ENCODE results near the gene M1AP.
"Not testable (repeated sequence)": the region's sequence is repeated elsewhere in the genome, so short reads cannot be mapped to it uniquely, and the experiment has no call there.

The M1AP gene

DNA sequence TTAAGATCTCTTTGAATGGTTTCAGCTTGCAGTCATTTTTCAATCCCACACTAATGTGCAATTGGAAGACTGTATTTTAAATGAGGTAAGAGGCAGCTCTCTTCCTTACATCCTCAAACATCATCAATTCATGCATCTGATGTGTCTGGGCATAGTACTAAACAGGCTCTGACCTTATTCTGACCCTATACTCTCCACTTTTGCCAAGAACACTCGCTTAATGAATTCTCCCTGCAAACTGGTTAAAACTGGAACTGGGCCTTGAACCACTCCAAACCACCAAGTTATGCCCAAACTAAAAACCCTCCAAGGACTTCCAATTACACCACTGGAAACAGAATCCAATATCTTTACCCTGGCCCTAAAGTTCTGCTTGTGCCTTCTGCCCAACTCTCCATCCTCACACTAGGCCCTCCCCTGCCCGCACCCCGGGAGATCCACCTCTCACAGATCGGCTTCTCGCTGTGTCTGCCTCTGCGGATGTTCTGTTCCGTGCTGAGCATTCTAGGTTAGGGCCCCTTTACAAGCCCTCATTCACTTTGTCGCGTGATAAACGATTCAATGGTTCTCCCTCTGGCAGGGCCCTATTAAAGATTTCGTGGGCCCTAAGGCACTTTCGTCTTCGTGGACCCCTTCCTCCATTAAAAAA, 1.2 kb downstream of the M1AP start:
- peak; percentile 16 for DNase-seq

DNA sequence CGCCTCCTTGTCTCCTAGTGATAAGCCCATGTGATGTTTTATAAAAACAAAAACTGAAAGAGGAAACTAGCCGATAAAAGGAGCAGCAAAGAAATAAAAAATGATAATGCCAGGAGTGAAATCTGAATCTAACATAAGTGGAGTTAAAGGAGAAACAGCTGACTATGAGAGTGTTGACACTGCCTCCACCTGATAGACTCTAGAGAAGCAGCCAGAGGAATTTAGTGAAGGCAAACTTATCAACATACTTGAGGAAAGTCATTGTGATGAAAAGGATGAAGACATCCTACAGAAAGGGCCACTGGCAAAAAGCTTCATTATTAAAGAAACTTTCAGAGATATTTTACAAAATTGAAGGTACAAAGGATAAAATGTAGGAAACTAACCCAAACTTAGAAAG, 1.9 kb downstream of the M1AP start:
- DNase-seq, result no peak

DNA sequence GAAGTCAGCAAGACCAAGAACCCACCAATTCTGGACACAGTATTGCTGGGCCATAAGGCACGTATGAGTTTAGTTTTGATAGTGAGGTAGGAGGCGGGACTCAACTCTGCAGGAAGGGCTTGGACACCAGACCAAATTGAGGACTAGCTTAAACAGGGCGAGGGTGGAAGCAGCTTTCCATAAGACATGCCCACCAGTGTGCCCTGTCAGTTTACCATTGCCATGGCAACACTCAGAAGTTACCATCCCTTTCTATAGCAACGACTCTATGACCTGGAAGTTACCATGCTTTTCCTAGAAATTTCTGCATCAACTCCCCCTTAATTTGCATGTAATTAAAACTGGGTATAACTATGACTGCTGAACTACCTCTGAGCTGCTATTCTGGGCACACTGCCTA, 2.8 kb downstream of the M1AP start:
- DNase-seq, result no peak

DNA sequence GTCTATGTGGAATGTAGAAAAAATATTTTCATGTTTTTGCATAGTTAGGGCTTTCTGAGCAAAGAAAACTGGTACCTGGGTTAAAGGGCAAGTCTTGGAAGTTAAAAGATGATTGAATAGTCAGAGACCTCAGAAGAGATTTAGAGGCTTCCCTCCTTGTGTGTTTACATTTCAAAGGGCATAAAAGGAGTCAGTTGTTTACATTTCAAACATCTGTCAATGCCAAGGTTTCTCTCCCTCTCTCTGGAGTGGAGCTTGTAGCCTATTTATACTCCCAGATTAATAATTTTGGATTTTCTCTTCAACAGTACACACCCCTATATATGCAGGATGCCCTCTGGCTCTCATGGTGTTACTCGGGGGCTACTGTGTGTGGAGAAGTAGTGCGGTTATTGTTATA, 8.6 kb downstream of the M1AP start:
- no peak for DNase-seq

DNA sequence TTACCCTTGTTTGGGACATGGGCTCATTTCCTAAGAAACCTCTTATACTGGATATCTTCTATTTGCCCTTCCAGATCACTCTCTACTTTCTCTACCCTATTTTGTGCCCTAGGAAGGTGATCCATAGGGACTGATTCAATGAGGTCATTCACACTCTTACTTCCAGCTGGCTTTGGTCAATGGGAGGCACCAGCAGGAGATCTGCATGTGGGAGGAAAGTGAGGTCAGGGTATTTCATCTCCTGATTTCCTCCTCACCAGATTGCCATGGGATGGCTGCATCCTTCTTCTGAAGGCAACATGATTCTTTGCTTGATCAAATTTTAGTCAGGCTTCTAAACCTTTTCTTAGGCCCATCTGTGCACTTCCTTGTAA, 15.2 kb downstream of the M1AP start:
- DNase-seq, result no peak

DNA sequence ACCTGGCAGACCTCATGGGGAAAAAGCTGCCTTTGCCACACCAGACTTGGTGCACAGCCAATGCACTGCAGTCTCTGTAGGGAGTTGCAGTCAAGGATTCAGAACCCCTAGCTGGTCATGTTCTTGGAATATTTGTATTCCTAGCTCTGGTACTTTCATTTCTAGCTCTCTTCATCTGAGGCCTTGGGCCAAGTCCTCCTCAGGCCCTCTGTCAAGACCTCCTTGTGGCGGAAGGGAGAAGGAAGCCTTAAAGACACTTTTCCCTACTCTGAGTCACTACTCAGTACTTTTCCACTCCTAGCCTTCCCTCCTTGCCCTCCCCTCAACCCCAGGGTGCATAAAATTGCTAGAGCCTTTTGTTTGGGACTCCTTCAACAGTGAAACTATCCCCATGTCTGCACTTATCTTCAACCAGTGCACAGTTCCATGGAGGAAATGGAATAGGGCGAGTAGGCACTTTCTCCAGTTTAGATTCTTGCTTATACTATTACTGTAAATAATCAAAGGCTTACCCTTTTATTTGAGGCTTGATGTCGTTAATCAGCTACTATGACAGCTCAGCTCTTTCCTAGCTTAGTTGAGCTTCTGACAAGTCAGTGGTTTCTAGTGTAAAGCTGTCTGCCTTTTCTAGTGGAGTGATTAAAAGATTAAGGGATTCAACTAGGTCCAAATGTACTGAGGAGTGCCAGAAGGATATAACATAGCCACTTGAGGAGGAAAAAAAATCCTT, 15.8 kb downstream of the M1AP start:
- no peak for DNase-seq

DNA sequence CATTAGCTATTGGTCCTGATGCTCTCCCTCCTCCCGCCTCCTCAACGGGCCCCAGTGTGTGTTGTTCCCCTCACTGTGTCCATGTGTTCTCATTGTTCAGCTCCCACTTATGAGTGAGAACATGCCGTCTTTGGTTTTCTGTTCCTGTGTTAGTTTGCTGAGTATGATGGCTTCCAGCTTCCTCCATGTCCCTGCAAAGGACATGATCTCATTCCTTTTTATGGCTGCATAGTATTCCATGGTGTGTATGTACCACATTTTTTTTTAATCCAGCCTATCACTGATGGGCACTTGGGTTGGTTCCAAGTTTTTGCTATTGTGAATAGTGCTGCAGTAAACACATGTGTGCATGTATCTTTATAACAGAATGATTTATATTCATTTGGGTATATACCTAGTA, 17.7 kb downstream of the M1AP start:
- not testable (repeated sequence) for DNase-seq

DNA sequence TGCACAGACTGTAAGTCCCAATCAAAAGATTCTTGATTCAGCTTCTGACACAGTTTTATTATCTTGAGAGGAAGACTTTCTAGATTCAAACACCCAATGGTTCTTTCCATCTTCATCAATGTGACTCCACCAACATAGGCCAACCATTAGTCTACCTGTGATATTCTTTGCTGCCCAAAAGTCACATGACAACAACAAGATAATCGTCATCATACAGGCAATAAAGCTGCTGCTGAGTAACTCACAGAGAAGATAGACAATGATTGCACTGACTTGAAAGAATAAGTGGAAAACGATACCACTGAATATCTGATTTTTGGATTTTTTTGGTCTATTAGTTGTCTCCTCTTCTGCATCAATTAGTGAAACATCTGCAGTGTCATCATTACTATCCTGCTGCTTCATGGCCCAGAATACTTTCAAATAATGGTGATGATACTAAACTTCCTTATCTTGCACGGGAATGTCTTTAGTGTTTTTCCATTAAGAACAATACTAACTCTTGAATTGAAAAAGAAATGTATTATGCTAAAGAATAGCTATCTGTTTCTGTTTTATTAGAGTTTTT, 19.5 kb downstream of the M1AP start:
- no peak for DNase-seq

DNA sequence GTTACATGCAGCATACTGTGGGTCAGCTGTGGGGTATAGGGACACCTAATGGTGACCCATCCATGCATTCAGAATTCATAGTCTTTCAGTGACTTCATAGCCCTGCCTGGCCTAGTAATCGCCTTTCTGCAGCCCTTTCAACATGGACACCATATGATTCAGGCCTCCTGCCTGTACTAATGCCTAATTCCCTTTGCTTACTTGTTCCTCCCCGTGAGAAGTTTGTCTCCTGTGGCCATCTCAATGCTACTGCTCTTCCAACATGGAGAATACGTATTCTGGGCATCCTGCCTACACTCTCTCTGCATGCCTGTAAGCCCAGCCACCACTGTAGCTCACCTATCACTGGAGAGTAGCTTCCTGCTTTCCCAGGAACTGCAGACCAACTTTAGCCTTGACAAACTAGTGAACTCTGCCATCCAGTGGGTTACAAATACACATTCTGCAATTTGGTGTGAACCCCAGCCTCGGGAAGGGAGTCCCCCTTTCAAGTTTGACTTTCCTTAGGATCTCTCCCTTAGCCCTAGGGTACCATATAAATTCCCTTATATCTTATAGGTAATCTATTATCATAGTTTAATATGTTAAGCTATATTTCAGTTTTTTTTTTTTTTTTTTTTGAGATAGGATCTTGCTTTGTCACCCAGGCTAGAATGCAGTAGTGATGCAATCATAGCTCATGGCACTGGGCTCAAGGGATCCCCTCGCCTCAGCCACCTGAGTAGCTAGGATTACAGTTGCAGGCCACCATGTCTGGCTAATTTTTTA, 22.3 kb downstream of the M1AP start:
- DNase-seq, result no peak

DNA sequence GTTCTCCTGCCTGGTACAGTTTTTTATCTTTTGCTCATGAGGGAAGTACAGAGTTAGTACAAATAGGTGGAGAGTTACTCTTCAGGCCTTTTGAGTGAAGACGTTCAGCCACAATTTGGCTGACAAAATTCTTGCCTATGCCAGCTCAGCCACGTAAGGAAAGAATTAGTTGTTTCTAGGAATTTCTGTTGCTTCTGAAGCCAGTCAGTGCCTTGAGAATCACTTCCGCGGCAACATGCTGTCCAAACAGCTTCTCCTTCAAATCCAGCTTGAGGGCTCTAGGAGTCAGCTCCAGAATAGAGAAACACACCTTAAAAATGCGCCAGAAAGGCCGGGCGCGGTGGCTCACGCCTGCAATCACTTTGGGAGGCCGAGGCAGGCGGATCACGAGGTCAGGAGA, 27.5 kb downstream of the M1AP start:
- DNase-seq, result no peak

DNA sequence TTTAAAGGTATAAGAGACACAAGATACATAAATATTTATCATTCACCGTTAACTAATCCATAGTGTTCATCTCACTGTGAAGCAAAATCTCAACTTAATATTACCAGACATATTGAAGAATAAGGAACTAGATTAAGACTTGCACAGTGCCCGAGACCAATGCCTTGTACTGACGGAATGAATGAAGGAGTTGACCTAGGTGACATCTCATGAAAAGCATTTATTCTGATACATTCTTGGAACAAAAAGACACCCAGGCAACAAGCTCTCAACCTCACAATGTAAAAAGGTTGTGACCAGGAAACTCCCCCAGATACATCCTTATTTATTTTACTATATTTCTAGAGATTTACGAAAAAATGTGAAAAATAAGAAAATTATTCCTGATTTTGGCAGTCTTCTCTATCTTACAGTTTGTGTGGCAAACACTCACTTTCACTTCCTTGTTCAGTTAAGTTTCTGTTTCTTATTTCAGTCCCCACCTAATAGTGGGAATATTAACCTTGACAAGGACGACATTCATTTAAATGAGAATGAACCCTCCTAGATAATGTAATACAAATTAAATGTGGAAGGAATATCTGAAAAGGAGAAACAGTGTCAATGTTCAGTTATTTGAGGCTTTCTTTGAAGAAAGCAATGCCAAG, 28.4 kb downstream of the M1AP start:
- no peak for DNase-seq

DNA sequence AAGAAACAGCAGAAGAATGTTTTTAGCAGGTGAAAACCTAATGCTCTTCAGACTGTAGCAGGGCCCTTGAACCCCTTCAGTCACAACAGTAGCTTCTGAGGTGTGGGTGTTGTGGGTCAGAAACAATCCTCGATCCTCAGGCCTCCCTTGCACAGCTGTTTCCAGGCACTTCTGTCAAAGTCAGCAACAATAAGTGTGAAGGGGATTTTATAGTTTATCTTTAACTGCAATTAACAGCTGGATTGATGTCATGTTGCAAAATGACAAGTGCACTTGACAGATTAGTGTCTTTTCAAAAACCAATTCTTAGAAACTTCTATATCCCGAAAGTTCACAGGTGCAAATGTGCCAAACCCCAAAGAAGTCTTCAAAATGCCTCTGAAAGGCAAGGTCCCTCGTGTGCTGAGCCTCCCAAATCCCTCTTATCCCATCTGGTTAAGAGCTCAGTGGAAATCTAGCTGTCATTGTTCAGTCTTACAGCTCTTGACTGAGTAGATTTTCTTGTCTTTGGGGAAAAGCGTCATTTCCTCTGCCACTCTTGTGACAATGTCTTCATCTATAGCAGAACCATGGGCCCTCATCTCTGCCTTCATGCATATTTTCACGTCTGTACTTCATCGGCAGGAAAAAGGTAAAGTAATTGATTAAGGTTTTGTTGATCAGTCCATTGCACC, 29.6 kb downstream of the M1AP start:
- DNase-seq, result no peak

DNA sequence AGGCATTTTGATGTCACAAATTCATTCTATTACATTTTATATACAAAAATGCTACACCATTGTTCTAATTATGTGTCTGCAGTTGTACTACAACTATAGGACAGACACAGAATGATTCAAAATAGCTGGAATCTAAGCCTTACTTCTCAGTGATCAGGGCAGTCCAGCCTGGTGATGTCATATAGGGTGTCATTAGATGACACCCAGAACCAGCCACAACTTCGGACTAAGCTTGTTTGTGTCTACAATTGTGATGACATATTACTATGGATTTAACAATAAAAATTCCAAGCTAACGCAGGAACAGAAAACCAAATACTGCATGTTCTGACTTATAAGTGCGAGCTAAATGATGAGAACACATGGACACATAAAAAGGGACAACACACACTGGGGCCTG, 31.0 kb downstream of the M1AP start:
- no peak for DNase-seq

DNA sequence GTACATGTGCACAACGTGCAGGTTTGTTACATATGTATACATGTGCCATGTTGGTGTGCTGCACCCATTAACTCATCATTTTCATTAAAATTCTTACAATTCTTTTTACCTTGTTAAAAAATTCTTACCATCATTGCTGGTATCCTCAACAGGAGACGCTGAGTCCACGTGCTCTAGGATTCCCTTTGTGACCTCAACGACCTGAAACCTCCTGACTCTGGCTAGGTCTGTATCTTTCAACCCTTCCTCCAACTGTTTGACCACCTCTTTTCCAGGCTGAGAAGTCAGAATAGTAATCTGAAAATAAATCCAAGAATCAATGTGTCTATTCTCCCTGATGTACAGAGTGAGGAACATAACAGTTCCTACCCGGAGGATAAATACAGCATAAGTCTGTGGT, 41.2 kb downstream of the M1AP start:
- DNase-seq, result no peak

DNA sequence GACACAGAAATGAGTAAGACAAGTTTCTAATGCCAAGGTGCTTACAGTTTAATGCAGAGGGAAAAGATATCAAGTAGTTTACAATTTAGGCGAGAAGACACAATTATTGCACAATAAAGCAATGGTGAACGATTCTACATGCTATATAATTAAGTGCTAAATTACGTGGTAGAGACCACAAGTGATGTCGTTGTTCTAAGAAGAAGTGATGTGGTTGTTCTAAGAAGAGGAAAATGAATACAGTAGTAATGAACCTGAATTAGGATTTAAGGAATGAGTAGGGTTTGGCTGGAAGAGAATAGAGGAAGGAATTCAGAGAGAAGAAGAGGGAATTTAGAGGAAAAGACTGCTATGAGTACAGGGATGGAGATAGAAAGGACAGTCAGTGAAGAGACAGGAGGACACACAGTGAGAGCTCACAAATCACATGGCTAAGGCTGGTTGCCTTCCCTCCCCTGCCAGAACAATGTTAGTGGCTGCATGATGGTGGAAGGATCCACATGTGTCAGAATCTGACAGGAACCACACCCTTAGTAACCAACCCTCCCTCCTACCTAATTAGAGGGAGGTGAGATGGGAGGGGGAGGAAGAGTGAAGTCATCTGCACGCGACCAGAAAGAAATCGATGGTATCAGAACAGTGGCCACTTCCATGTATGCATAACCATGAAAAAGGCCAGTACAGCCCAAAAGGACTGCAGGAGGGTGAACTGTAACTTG, 44.7 kb downstream of the M1AP start:
- no peak for DNase-seq

DNA sequence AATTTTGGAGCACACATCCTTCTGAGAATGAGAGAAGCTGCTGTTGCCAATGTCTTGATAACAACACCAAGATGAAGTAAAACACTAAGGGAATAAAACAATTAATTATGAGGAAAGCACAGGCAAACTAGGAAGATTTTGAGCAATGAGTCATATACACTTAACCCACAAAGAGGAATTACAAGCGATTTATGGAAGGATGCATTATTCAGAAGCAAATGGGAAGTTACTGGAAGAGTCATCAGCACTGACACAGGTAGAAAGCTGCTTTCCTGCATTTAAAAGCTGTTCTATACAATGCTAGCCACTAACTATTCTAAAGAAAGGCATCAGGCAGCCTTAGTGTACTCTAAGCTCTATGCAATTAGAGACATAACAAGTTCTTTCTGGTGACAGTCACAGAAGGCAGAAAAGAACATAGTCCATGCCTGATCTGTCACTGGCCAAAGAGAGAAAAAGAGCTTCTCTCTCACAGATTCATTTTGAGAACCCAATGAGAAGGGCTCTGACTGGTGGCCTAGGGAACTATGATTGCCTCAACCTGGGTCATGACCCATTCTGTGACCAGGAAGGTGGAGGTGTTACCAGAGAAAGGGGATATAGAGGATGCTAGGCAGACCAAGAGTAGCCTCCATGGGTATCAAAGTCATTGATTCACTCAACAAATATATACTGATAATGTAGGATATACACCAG, 45.4 kb downstream of the M1AP start:
- DNase-seq, result no peak

DNA sequence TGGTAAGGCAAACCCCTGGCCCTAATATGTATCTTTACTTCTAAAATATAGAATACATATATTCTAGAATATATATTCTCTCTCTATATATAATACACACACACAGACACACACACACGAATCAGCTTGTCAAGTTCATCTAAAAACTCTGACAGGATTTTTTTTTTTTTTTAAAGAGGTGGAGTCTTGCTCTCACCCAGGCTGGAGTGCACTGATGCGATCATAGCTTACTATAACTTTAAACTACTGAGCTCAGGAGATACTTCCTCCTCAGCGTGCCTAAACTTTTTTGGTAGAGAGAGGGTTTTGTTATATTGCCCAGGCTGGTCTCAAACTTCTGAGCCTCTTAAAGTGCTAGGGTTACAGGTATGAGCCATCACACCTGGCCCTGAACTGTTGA, 48.5 kb downstream of the M1AP start:
- no peak for DNase-seq

DNA sequence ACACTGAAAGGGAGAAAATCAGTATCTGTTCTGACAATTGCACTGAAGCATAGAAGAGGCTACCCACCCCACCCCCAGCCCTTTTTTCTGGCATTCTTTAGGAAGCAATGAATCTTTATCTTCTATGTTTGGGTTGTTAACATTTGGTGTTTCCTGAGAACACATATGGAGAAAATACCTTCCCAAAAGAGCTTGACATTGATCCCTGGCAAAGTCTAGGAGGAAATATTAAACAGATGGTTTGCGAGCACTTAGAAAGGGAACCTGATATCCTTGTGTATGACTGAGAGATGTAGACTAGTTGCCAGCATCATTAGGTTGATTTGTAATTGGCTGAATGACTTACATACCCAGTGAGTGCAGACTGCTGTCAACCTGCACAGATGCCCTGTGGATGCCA, 50.7 kb downstream of the M1AP start:
- DNase-seq, result peak; percentile 63

DNA sequence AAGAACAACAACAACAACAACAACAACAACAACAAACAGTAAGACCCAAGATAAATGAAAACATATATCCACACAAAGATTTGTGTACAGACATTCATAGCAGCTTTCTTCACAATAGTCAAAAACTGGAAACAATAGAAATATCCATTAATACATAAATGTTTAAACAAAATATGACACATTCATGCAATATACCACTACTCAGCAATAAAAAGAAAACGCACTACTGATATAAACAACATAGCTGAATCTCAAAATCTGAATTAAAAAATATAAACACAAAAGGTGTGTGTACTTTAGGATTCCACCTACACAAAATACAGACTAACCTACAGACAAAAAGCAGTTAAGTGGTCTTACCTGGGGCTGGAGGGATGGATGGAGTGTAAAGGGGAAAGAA, 51.5 kb downstream of the M1AP start:
- no peak for DNase-seq

DNA sequence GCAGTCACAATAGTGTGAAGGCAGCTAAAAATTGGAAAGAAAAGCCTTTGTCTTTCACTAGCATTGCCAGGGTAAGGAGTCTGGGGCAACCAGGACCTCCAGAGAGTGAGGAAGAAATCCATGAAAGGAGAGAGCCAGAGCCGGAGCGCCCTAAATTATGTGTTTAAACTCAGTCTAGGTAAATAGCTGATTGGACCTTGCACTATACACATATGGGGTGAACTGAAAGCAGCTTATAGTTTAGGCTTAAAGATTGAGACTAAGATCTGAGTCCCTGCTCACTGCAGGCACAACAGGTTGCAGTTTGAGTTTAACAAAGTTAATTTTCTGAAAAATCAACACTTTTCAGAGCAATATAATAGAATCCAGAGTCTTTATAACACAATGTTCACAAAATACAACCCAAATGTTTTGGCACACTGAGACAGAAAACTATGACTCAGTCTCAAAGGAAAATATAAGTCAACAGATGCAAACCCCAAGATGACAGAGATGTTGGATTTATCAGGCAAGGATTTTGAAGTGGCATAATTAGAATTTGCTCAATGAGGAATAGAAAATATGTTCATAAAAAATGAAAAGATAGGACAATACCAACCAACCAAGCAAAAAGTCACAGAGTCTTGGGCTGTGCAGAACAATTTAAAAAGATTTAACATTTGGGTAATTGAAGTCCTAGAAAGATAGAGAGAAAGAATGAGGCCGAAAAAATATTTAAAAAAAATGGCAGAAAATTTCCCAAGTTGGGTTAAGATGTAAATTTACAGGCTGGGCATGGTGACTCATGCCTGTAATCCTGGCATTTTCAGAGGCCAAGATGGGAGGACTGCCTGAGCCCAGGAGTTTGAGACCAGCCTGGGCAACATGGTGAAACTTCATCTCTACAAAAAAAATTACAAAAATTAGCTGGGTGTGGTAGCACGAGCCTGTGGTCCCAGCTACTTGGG, 54.0 kb downstream of the M1AP start:
- no peak for DNase-seq

Data from eye (tissue), 1 donor.